IMR-90 (cell line): ENCODE data around the gene ARMC9. TPM values are rescaled to one million over a fixed set of nuclear protein-coding genes. Genes with fewer than 3 reads are reported as not detected.
A peak's percentile ranks its signal among the peaks of the same experiment; 100 is the strongest.

Source experiments
- ATAC-seq: fragments of 200-7000 bp; cut with Tn5 transposase; 2 replicates; pipeline ENCODE4 v1.9.1; 2020; ENCODE audit warnings: low read depth, mild to moderate bottlenecking, moderate library complexity
- BruUV-seq: library from RNA; stranded (reverse); fragments of 400-500 nt; replicated peaks from 2 replicates; lab custom pipeline; 2021; lab: Mats Ljungman, UMichigan
- CTCF ChIA-PET: fragments of 300-600 bp; formaldehyde crosslinking; extraction: SDS; loops from one replicate; lab custom pipeline; 2021; ENCODE audit warnings: antibody characterized with exemption; lab: Yijun Ruan, JAX
- POLR2A ChIA-PET: fragments of 300-600 bp; sonication (Branson Sonifier 250); formaldehyde crosslinking; loops from one replicate; lab custom pipeline; 2022; ENCODE audit warnings: antibody characterized with exemption; ENCODE audit not compliant: unreplicated experiment; lab: Charles Lee
- DNase-seq: peaks from one replicate; pipeline ENCODE4 v3.0.0; 2013
- H2AFZ ChIP-seq: replicated peaks from 2 replicates; pipeline ENCODE3; 2013; ENCODE audit warnings: low read length, mild to moderate bottlenecking; ENCODE audit not compliant: poor library complexity
- H2AK5ac ChIP-seq: 2 replicates; pipeline ENCODE4 v1.6.1; 2013; ENCODE audit warnings: low read depth, low read length, inconsistent platforms
- H2AK9ac ChIP-seq: replicated peaks from 2 replicates; pipeline ENCODE3; 2013; ENCODE audit warnings: mild to moderate bottlenecking, low read depth, low read length, moderate library complexity; ENCODE audit not compliant: poor library complexity
- H2BK120ac ChIP-seq: 2 replicates; pipeline ENCODE4 v1.6.1; 2013; ENCODE audit warnings: low read depth, low read length, inconsistent platforms
- H2BK15ac ChIP-seq: 3 replicates; pipeline ENCODE4 v1.6.1; 2013; ENCODE audit warnings: low read depth, low read length, inconsistent platforms
- H2BK20ac ChIP-seq: 2 replicates; pipeline ENCODE4 v1.6.1; 2013; ENCODE audit warnings: low read depth, mild to moderate bottlenecking, inconsistent platforms, low read length, moderate library complexity
- H2BK5ac ChIP-seq: 2 replicates; pipeline ENCODE4 v1.6.1; 2013; ENCODE audit warnings: mild to moderate bottlenecking, low read depth, low read length, inconsistent platforms; ENCODE audit not compliant: poor library complexity, severe bottlenecking
- H3K14ac ChIP-seq: replicated peaks from 2 replicates; pipeline ENCODE4 v1.6.1; 2013; ENCODE audit warnings: low read depth, low read length, inconsistent platforms
- H3K18ac ChIP-seq: 2 replicates; pipeline ENCODE4 v1.6.1; 2013; ENCODE audit warnings: low read depth, low read length, control low read depth
- H3K23ac ChIP-seq: 2 replicates; pipeline ENCODE4 v1.6.1; 2013; ENCODE audit warnings: low read depth, low read length, inconsistent platforms
- H3K27ac ChIP-seq: 2 replicates; pipeline ENCODE4 v1.5.1; 2013; ENCODE audit warnings: mild to moderate bottlenecking, control low read depth, low read length; ENCODE audit not compliant: insufficient read depth
- H3K27me3 ChIP-seq: 2 replicates; pipeline ENCODE4 v1.6.1; 2013; ENCODE audit warnings: low read length; ENCODE audit not compliant: control insufficient read depth, insufficient read depth
- H3K36me3 ChIP-seq: 2 replicates; pipeline ENCODE4 v1.6.1; 2013; ENCODE audit warnings: low read length, mixed read lengths; ENCODE audit not compliant: control insufficient read depth, insufficient read depth
- H3K4ac ChIP-seq: 2 replicates; pipeline ENCODE4 v1.6.1; 2013; ENCODE audit warnings: low read depth, low read length, inconsistent platforms
- H3K4me1 ChIP-seq: 2 replicates; pipeline ENCODE4 v1.6.1; 2013; ENCODE audit warnings: low read length, mixed read lengths; ENCODE audit not compliant: control insufficient read depth, insufficient read depth
- H3K4me2 ChIP-seq: 2 replicates; pipeline ENCODE4 v1.6.1; 2013; ENCODE audit warnings: low read depth, mild to moderate bottlenecking, control low read depth, low read length, moderate library complexity
- H3K4me3 ChIP-seq: 2 replicates; pipeline ENCODE4 v1.5.1; 2013; ENCODE audit warnings: low read depth, mild to moderate bottlenecking, control low read depth, low read length, moderate library complexity; ENCODE audit not compliant: insufficient read depth
- H3K56ac ChIP-seq: 2 replicates; pipeline ENCODE4 v1.6.1; 2013; ENCODE audit warnings: low read length, inconsistent platforms; ENCODE audit not compliant: insufficient read depth; ENCODE audit errors: extremely low read depth
- H3K79me1 ChIP-seq, 2 experiments: 2 replicates each; pipeline ENCODE4 v1.6.1; 2013; ENCODE audit warnings: low read length in 2 of 2, inconsistent platforms in 1 of 2, low read depth in 1 of 2
- H3K9ac ChIP-seq: 2 replicates; pipeline ENCODE4 v1.6.1; 2013; ENCODE audit warnings: low read depth, low read length, control low read depth
- H3K9me1 ChIP-seq: 2 replicates; pipeline ENCODE4 v1.6.1; 2013; ENCODE audit warnings: low read length, inconsistent platforms; ENCODE audit not compliant: insufficient read depth
- H3K9me3 ChIP-seq: 2 replicates; pipeline ENCODE4 v1.6.1; 2013; ENCODE audit warnings: low read length; ENCODE audit not compliant: control insufficient read depth, insufficient read depth
- H4K20me1 ChIP-seq: 2 replicates; pipeline ENCODE4 v1.6.1; 2013; ENCODE audit warnings: low read length, inconsistent platforms; ENCODE audit not compliant: insufficient read depth
- H4K5ac ChIP-seq: 2 replicates; pipeline ENCODE4 v1.6.1; 2013; ENCODE audit warnings: mild to moderate bottlenecking, low read depth, low read length, control low read depth
- H4K8ac ChIP-seq, 2 experiments: 2 replicates each; pipeline ENCODE4 v1.6.1; 2013; ENCODE audit warnings: low read depth in 2 of 2, low read length in 2 of 2, control low read depth in 1 of 2, inconsistent platforms in 1 of 2
- H4K91ac ChIP-seq: 2 replicates; pipeline ENCODE4 v1.6.1; 2013; ENCODE audit warnings: low read depth, low read length, inconsistent platforms; ENCODE audit not compliant: insufficient read depth
- BHLHE40 ChIP-seq: fragments of 150-350 bp; IDR thresholded peaks from 2 replicates; pipeline ENCODE4 v1.6.1; 2016; ENCODE audit warnings: mild to moderate bottlenecking, low read depth, low read length
- CEBPB ChIP-seq: IDR thresholded peaks from 2 replicates; pipeline ENCODE4 v1.6.1; 2012; ENCODE audit warnings: low read depth, low read length, improper control_type of control experiment
- FOS ChIP-seq: fragments of 150-350 bp; IDR thresholded peaks from 2 replicates; pipeline ENCODE4 v1.6.1; 2016; ENCODE audit warnings: low read depth, low read length
- MAFK ChIP-seq: IDR thresholded peaks from 2 replicates; pipeline ENCODE4 v1.6.1; 2012; ENCODE audit warnings: low read depth, low read length, improper control_type of control experiment
- MAZ ChIP-seq: IDR thresholded peaks from 2 replicates; pipeline ENCODE4 v1.6.1; 2012; ENCODE audit warnings: low read depth, mild to moderate bottlenecking, low read length, improper control_type of control experiment, moderate library complexity, borderline replicate concordance
- MXI1 ChIP-seq: IDR thresholded peaks from 2 replicates; pipeline ENCODE4 v1.6.1; 2012; ENCODE audit warnings: low read depth, mild to moderate bottlenecking, low read length, moderate library complexity, borderline replicate concordance
- NFE2L2 ChIP-seq: fragments of 150-350 bp; IDR thresholded peaks from 2 replicates; pipeline ENCODE4 v1.6.1; 2016; ENCODE audit warnings: low read depth, mild to moderate bottlenecking, low read length
- POLR2A ChIP-seq: IDR thresholded peaks from 2 replicates; pipeline ENCODE4 v1.6.1; 2012; ENCODE audit warnings: mild to moderate bottlenecking, low read depth, low read length
- RAD21 ChIP-seq: IDR thresholded peaks from 2 replicates; pipeline ENCODE4 v1.6.1; 2012; ENCODE audit warnings: low read length, improper control_type of control experiment
- RCOR1 ChIP-seq: IDR thresholded peaks from 2 replicates; pipeline ENCODE4 v1.6.1; 2012; ENCODE audit warnings: mild to moderate bottlenecking, low read length, improper control_type of control experiment; ENCODE audit not compliant: insufficient replicate concordance
- RFX5 ChIP-seq: IDR thresholded peaks from 2 replicates; pipeline ENCODE4 v1.8.0; 2012; ENCODE audit warnings: low read depth, mild to moderate bottlenecking, low read length, moderate library complexity
- SMC3 ChIP-seq: fragments of 150-350 bp; IDR thresholded peaks from 2 replicates; pipeline ENCODE4 v1.6.1; 2016; ENCODE audit warnings: low read depth, mild to moderate bottlenecking, antibody characterized with exemption, low read length, moderate library complexity
- WGBS, 2 experiments: methylation state at CpG; one replicate each; pipeline versions ENCODE4 v1.1.5 to v1.1.7; 2013; ENCODE audit warnings: missing lambda C conversion rate in 2 of 2; ENCODE audit not compliant: insufficient read length in 1 of 2; ENCODE audit errors: extremely low coverage in 2 of 2; 5-methylcytosine and 5-hydroxymethylcytosine counted together
- dilution Hi-C: fragments of 300-500 bp; cut with HindIII; formaldehyde crosslinking; loops from one replicate; pipeline ENCODE4 v1.14.3; 2018; ENCODE audit warnings: low sequenced_read_pairs; ENCODE audit not compliant: unreplicated experiment
- in situ Hi-C: fragments of 300-500 bp; cut with MboI; formaldehyde crosslinking; loops from 3 replicates; pipeline ENCODE4 v1.14.3; 2019; ENCODE audit warnings: low sequenced_read_pairs, inconsistent platforms, mixed read lengths
- intact Hi-C: fragments of 100-400 bp; cut with micrococcal nuclease; formaldehyde crosslinking; loops from 2 replicates; pipeline ENCODE4 v1.10.0; 2022
- polyA plus RNA-seq, 3 experiments: library from polyadenylated mRNA; depleted of rRNA; stranded (reverse); fragments of >200 nt; gene quantifications; 2 replicates each; pipeline ENCODE4 v1.2.3, GENCODE V29; 2012; ENCODE audit warnings: low replicate concordance in 1 of 3
- total RNA-seq: library from RNA; depleted of rRNA; stranded (reverse); fragments of >200 nt; gene quantifications from 2 replicates; pipeline ENCODE4 v1.2.3, GENCODE V29; 2012
- TF ChIP-seq, protein P1 (sequence below): conservative IDR thresholded peaks from 2 replicates; pipeline ENCODE4 v1.5.1; 2012; ENCODE audit warnings: mild to moderate bottlenecking, low read depth, low read length, improper control_type of control experiment
- TF ChIP-seq, protein P2 (sequence below): fragments of 150-350 bp; IDR thresholded peaks from 2 replicates; pipeline ENCODE4 v1.6.1; 2016; ENCODE audit warnings: low read depth, mild to moderate bottlenecking, low read length, moderate library complexity, borderline replicate concordance
- TF ChIP-seq, protein P3 (sequence below): fragments of 150-350 bp; IDR thresholded peaks from 2 replicates; pipeline ENCODE4 v1.6.1; 2017; ENCODE audit warnings: mild to moderate bottlenecking, antibody characterized with exemption, low read length, low read depth

ARMC9 gene
- total and polyA plus RNA-seq, 2 of the 4 experiments (the other 2 are of a cell fraction) = 36.0 to 46.6 TPM

DNA sequence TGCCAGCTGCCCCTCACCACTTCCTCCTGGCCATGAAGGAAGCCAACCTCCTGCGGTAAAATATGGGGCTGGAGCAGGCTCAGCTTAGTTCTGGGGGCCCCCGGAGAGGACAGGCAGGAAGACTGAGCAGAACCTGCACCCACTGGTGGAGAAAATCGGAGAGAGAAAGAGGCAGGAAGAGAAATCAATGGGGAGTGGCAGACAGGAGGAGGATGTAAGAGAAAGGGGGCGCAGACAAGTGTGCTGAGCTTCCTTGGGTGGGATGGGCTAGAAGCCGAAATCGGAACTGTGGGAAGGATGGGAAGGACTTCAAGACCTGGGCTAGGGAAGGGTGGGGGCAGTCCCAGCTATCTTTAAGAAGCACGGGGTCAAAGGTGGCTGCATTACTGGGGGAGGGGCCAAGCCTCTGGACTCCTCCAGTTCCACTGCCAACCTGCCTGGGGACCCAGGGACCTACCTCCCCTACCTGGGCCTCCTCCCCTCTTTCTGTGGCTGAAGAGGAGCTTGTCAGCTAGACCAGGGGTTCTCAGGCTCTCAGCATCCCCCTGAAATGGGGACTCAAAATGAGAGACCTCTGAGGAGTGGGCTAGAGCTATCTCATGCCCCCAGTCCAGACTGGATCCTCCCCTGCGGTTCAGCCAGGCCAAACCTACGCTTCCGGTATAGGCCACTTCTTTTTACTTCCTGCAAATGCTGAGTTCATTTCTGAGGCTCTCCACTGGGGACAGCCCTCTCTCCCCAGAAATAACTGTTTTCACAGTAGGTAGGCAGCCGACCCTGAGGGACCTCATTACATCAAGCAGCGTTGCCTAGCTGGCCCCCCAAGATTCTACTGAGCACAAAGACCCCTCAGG is 163.5 kb downstream of the ARMC9 start:
- no peak overlapping the region for H4K91ac ChIP-seq
- in situ Hi-C loops = no loop called here
- DNase-seq (no peak), ATAC-seq (no peak)
- ChIA-PET POLR2A (no interaction called here), CTCF (no interaction called here)
- no peak overlapping the region for H4K5ac ChIP-seq
- H3K9me1 ChIP-seq = peaks cover 5% of the 10 kb centered on the region; the same call in 1 of the 2 replicates
- no peak overlapping the region for H2BK120ac ChIP-seq
- H3K18ac ChIP-seq = no peak overlapping the region
- H2AK9ac ChIP-seq = peak overlapping the region; percentile 3
- intact Hi-C loops = no loop called here
- no peak overlapping the region for H3K14ac ChIP-seq
- H3K27ac ChIP-seq = no peak overlapping the region
- H3K36me3 ChIP-seq = peaks cover 7% of the 10 kb centered on the region; the same call in 1 of the 2 replicates
- H2BK15ac ChIP-seq = no peak overlapping the region
- H3K79me1 ChIP-seq = no peaks in the 10 kb centered on the region
- H3K56ac ChIP-seq = no peak overlapping the region
- H2BK20ac ChIP-seq = no peak overlapping the region
- H3K4me2 ChIP-seq = no peak overlapping the region
- no peak overlapping the region for H2AFZ ChIP-seq
- no peak overlapping the region for H3K23ac ChIP-seq
- no peak for TF ChIP-seq RCOR1
- TF ChIP-seq FOS = no peak
- TF ChIP-seq, protein P1, sequence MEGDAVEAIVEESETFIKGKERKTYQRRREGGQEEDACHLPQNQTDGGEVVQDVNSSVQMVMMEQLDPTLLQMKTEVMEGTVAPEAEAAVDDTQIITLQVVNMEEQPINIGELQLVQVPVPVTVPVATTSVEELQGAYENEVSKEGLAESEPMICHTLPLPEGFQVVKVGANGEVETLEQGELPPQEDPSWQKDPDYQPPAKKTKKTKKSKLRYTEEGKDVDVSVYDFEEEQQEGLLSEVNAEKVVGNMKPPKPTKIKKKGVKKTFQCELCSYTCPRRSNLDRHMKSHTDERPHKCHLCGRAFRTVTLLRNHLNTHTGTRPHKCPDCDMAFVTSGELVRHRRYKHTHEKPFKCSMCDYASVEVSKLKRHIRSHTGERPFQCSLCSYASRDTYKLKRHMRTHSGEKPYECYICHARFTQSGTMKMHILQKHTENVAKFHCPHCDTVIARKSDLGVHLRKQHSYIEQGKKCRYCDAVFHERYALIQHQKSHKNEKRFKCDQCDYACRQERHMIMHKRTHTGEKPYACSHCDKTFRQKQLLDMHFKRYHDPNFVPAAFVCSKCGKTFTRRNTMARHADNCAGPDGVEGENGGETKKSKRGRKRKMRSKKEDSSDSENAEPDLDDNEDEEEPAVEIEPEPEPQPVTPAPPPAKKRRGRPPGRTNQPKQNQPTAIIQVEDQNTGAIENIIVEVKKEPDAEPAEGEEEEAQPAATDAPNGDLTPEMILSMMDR = no peak
- no peak for TF ChIP-seq BHLHE40
- TF ChIP-seq MAFK = no peak
- TF ChIP-seq CEBPB = no peak
- no peak for TF ChIP-seq MXI1
- no peak for TF ChIP-seq POLR2A
- no peak for TF ChIP-seq RFX5
- TF ChIP-seq, protein P2, sequence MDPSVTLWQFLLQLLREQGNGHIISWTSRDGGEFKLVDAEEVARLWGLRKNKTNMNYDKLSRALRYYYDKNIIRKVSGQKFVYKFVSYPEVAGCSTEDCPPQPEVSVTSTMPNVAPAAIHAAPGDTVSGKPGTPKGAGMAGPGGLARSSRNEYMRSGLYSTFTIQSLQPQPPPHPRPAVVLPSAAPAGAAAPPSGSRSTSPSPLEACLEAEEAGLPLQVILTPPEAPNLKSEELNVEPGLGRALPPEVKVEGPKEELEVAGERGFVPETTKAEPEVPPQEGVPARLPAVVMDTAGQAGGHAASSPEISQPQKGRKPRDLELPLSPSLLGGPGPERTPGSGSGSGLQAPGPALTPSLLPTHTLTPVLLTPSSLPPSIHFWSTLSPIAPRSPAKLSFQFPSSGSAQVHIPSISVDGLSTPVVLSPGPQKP = no peak
- no peak for TF ChIP-seq MAZ
- TF ChIP-seq, protein P3, sequence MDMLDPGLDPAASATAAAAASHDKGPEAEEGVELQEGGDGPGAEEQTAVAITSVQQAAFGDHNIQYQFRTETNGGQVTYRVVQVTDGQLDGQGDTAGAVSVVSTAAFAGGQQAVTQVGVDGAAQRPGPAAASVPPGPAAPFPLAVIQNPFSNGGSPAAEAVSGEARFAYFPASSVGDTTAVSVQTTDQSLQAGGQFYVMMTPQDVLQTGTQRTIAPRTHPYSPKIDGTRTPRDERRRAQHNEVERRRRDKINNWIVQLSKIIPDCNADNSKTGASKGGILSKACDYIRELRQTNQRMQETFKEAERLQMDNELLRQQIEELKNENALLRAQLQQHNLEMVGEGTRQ = no peak
- no peak for TF ChIP-seq RAD21
- no peak for TF ChIP-seq NFE2L2
- no peak for TF ChIP-seq SMC3
- no peak overlapping the region for H3K9ac ChIP-seq
- H2BK5ac ChIP-seq = no peak overlapping the region
- H3K4me3 ChIP-seq = no peak overlapping the region
- H2AK5ac ChIP-seq = no peak overlapping the region
- dilution Hi-C loops = no loop called here
- H3K4me1 ChIP-seq = peaks cover 11% of the 10 kb centered on the region
- no peaks in the 10 kb centered on the region for H3K9me3 ChIP-seq
- BruUV-seq = no TSS peak
- H4K8ac ChIP-seq = no peak overlapping the region
- H4K20me1 ChIP-seq = no peaks in the 10 kb centered on the region
- 83% methylated on average over 5 of the region's 12 CpGs; no CpG with 5 or more reads in 1 of the 2 experiments for WGBS, 2 experiments
- no peaks in the 10 kb centered on the region for H3K27me3 ChIP-seq
- H3K4ac ChIP-seq = no peak overlapping the region
